ENCODE data around the gene MGAT4C. TPM values are rescaled to one million over a fixed set of nuclear protein-coding genes. Genes with fewer than 3 reads are reported as not detected.

Gene MGAT4C
- total and polyA plus RNA-seq, 2 donors (not counting 3 experiments of a cell fraction or from before 2014, with no cell fraction given) = not detected

GRCh38 chr12:85993746-85994145, 262.4 kb downstream of the MGAT4C start:
- TF ChIP-seq, protein P1, sequence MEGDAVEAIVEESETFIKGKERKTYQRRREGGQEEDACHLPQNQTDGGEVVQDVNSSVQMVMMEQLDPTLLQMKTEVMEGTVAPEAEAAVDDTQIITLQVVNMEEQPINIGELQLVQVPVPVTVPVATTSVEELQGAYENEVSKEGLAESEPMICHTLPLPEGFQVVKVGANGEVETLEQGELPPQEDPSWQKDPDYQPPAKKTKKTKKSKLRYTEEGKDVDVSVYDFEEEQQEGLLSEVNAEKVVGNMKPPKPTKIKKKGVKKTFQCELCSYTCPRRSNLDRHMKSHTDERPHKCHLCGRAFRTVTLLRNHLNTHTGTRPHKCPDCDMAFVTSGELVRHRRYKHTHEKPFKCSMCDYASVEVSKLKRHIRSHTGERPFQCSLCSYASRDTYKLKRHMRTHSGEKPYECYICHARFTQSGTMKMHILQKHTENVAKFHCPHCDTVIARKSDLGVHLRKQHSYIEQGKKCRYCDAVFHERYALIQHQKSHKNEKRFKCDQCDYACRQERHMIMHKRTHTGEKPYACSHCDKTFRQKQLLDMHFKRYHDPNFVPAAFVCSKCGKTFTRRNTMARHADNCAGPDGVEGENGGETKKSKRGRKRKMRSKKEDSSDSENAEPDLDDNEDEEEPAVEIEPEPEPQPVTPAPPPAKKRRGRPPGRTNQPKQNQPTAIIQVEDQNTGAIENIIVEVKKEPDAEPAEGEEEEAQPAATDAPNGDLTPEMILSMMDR (IDR thresholded peaks at IDR 0.05; ENCODE audit: extremely low read depth in 1 of 2, insufficient read depth in 1 of 2, low read depth in 1 of 2, low read length in 2 of 2) = no peak
- TF ChIP-seq JUN (IDR thresholded peaks at IDR 0.05; ENCODE audit: borderline replicate concordance, insufficient read depth, insufficient read length, low read depth) (no peak), EZH2 (IDR thresholded peaks at IDR 0.05; ENCODE audit: borderline replicate concordance, low read depth, low read length, severe bottlenecking) (no peak), MYC (IDR thresholded peaks at IDR 0.05; ENCODE audit: low read depth, low read length) (no peak), GATA2 (IDR thresholded peaks at IDR 0.05; ENCODE audit: insufficient read depth, insufficient read length, low read depth, low read length) (no peak)
- TF ChIP-seq, protein P2, sequence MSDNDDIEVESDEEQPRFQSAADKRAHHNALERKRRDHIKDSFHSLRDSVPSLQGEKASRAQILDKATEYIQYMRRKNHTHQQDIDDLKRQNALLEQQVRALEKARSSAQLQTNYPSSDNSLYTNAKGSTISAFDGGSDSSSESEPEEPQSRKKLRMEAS (IDR thresholded peaks at IDR 0.05; ENCODE audit: insufficient read depth, insufficient read length) = no peak
- no peaks in the 10 kb centered on the region for H3K36me3 ChIP-seq (ENCODE audit: control insufficient read depth in 2 of 2, extremely low read depth in 1 of 2, insufficient read depth in 2 of 2, low read length in 2 of 2)
- peaks cover 13% of the 10 kb centered on the region for H3K4me1 ChIP-seq (ENCODE audit: control insufficient read depth, extremely low read depth, insufficient read depth, low read length)
- H2AFZ ChIP-seq (ENCODE audit: low read depth, low read length) = no peak overlapping the region
- no peak overlapping the region for H3K27ac ChIP-seq (ENCODE audit: insufficient read depth, low read depth, low read length)
- peaks cover 3% of the 10 kb centered on the region for H3K9me3 ChIP-seq (replicated peaks; ENCODE audit: control insufficient read depth, insufficient read depth, low read length)
- FAIRE-seq = no peak
- H3K79me2 ChIP-seq (ENCODE audit: control insufficient read depth, insufficient read depth, low read length) = no peaks in the 10 kb centered on the region
- intact Hi-C loops (cut with micrococcal nuclease) = no loop called here
- H3K9ac ChIP-seq (replicated peaks; ENCODE audit: extremely low read depth, insufficient read depth, low read length) = no peak overlapping the region
- H3K4me2 ChIP-seq (ENCODE audit: insufficient read depth, low read length) = no peak overlapping the region
- no peaks in the 10 kb centered on the region for H3K9me1 ChIP-seq (replicated peaks; ENCODE audit: control insufficient read depth, extremely low read depth, insufficient read depth, low read length)
- no peaks in the 10 kb centered on the region for H4K20me1 ChIP-seq (replicated peaks; ENCODE audit: control insufficient read depth, extremely low read depth, insufficient read depth, low read length)
- no peaks in the 10 kb centered on the region for H3K27me3 ChIP-seq (ENCODE audit: control insufficient read depth in 2 of 2, insufficient read depth in 2 of 2, low read length in 2 of 2)
- ChIA-PET CTCF (no interaction called here), POLR2A (no interaction called here)
- dilution Hi-C loops (cut with MboI; ENCODE audit: extremely low pct_ligation_motif_present, low sequenced_read_pairs) = no loop called here
- BruUV-seq (replicated peaks) = no TSS peak
- no peak for DNase-seq (ENCODE audit: low read depth, low spot score)
- no peak overlapping the region for H3K4me3 ChIP-seq (replicated peaks in 1 of 3; ENCODE audit: insufficient read depth in 1 of 3, low read depth in 1 of 3, low read length in 3 of 3)

Measured in endothelial cell of umbilical vein (primary cell).